ENCODE measurements around the gene VTN. TPM values are rescaled to one million over a fixed set of nuclear protein-coding genes. Genes with fewer than 3 reads are reported as not detected.

The VTN gene
- polyA plus RNA-seq, 1 donor (not counting 4 experiments of a cell fraction or from before 2014, with no cell fraction given), result not detected

DNA sequence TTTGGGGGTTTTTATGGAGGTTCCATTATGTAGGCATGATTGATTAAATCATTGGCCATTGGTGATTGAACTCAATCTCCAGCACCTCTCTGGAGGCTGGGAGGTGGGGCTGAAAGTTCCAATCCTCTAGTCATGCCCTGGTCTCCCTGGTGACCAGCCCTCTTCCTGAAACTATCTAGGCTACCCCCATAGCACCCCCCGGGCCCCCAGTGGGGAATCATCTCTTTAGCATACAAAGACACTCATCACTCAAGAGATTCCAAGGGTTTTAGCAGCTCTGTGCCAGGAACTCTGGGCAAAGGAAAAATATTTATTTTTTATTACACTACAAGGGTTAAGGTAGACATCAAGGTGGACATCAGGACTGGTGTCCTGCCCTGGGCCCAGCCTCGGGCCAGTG lies 25.3 kb upstream of the VTN start:
- no peak for TF ChIP-seq EZH2 (IDR thresholded peaks at IDR 0.05; ENCODE audit: low read length)
- TF ChIP-seq, protein P1, sequence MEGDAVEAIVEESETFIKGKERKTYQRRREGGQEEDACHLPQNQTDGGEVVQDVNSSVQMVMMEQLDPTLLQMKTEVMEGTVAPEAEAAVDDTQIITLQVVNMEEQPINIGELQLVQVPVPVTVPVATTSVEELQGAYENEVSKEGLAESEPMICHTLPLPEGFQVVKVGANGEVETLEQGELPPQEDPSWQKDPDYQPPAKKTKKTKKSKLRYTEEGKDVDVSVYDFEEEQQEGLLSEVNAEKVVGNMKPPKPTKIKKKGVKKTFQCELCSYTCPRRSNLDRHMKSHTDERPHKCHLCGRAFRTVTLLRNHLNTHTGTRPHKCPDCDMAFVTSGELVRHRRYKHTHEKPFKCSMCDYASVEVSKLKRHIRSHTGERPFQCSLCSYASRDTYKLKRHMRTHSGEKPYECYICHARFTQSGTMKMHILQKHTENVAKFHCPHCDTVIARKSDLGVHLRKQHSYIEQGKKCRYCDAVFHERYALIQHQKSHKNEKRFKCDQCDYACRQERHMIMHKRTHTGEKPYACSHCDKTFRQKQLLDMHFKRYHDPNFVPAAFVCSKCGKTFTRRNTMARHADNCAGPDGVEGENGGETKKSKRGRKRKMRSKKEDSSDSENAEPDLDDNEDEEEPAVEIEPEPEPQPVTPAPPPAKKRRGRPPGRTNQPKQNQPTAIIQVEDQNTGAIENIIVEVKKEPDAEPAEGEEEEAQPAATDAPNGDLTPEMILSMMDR (optimal IDR thresholded peaks at IDR 0.05 in 1 of 3, IDR thresholded peaks at IDR 0.05 in 1 of 3, conservative IDR thresholded peaks at IDR 0.05 in 1 of 3; ENCODE audit: extremely low read depth in 1 of 3, insufficient read depth in 2 of 3, low read length in 3 of 3), result no peak
- Histone ChIP-seq H3K36me3 (ENCODE audit: control insufficient read depth in 2 of 2, extremely low read depth in 1 of 2, insufficient read depth in 2 of 2, low read length in 2 of 2) (no peaks in the 10 kb centered on the region), H3K4me2 (ENCODE audit: control insufficient read depth, extremely low read depth, insufficient read depth, low read depth, low read length) (no peak overlapping the region), H3K9ac (ENCODE audit: control insufficient read depth, extremely low read depth, insufficient read depth, low read length) (no peak overlapping the region), H3K9me3 (ENCODE audit: control insufficient read depth, low read depth, low read length) (no peaks in the 10 kb centered on the region), H3K4me1 (ENCODE audit: control insufficient read depth, extremely low read depth, insufficient read depth, low read length) (peaks cover 10% of the 10 kb centered on the region), H3K79me2 (ENCODE audit: control insufficient read depth, insufficient read depth, low read length) (no peaks in the 10 kb centered on the region), H4K20me1 (ENCODE audit: control insufficient read depth, extremely low read depth, insufficient read depth, low read length) (no peaks in the 10 kb centered on the region), H3K27ac (ENCODE audit: control insufficient read depth, insufficient read depth, low read length) (no peak overlapping the region), H3K27me3 (ENCODE audit: control insufficient read depth, extremely low read depth, insufficient read depth, low read length) (no peaks in the 10 kb centered on the region), H3K9me1 (ENCODE audit: control insufficient read depth, extremely low read depth, insufficient read depth, low read length) (no peaks in the 10 kb centered on the region), H3K4me3 (ENCODE audit: control insufficient read depth in 2 of 3, extremely low read depth in 1 of 3, insufficient read depth in 2 of 3, low read depth in 1 of 3, low read length in 3 of 3) (no peak overlapping the region), H2AFZ (ENCODE audit: control insufficient read depth, low read length) (no peak overlapping the region)
- dilution Hi-C loops (cut with MboI; ENCODE audit: extremely low pct_ligation_motif_present, low sequenced_read_pairs), result no loop called here
- FAIRE-seq (no peak), DNase-seq (ENCODE audit: low read depth, low spot score) (no peak)

DNA sequence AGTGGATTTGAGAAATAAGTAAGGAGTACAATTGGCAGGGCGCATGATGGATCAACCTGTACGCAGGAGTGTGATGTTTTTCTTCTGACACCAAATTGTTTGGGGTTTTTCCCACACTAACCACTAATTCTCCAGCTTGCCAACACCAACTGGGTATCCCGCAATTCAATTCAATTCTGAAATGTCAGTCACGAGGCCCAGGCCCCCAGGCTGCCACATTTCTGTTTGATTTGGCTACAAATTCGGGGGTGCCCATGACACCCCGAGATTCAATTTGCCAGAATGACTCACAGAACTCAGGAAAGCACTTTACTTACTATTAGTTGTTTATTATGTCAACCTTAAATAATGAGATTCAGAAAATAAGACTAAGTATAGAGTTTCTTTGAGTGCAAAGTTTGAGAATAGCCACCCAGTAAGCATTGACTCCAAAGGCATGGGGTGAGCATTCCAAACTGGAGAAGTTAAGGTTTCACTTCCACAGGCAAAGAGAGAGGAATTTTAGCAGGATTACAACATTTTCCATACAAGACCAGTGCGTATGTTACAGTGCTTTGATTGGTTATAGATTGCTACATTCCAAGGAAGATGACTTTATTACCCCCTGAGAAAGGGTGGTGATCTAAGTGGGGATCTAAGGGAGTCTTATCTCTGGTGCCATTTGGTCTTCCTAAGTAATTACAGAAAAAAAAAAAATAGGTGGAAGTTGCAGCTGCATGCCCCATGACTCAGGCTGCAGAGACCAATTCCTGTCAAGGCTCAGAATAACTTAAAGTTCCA lies 24.4 kb upstream of the VTN start:
- Histone ChIP-seq H3K27ac (ENCODE audit: control insufficient read depth, insufficient read depth, low read length) (no peak overlapping the region), H3K4me1 (ENCODE audit: control insufficient read depth, extremely low read depth, insufficient read depth, low read length) (peaks cover 10% of the 10 kb centered on the region)
- no peak for DNase-seq (ENCODE audit: low read depth, low spot score)

More for the DNA sequence above, 24.4 kb upstream of the VTN start:
- no peak for TF ChIP-seq EZH2 (IDR thresholded peaks at IDR 0.05; ENCODE audit: low read length)
- TF ChIP-seq, protein P1 (optimal IDR thresholded peaks at IDR 0.05 in 1 of 3, IDR thresholded peaks at IDR 0.05 in 1 of 3, conservative IDR thresholded peaks at IDR 0.05 in 1 of 3; ENCODE audit: extremely low read depth in 1 of 3, insufficient read depth in 2 of 3, low read length in 3 of 3), result no peak
- Histone ChIP-seq H3K9me3 (ENCODE audit: control insufficient read depth, low read depth, low read length) (no peaks in the 10 kb centered on the region), H3K4me2 (ENCODE audit: control insufficient read depth, extremely low read depth, insufficient read depth, low read depth, low read length) (peak overlapping the region; percentile 34), H3K9ac (ENCODE audit: control insufficient read depth, extremely low read depth, insufficient read depth, low read length) (no peak overlapping the region), H4K20me1 (ENCODE audit: control insufficient read depth, extremely low read depth, insufficient read depth, low read length) (no peaks in the 10 kb centered on the region), H3K27me3 (ENCODE audit: control insufficient read depth, extremely low read depth, insufficient read depth, low read length) (no peaks in the 10 kb centered on the region), H3K9me1 (ENCODE audit: control insufficient read depth, extremely low read depth, insufficient read depth, low read length) (no peaks in the 10 kb centered on the region), H3K4me3 (ENCODE audit: control insufficient read depth in 2 of 3, extremely low read depth in 1 of 3, insufficient read depth in 2 of 3, low read depth in 1 of 3, low read length in 3 of 3) (no peak overlapping the region), H3K36me3 (ENCODE audit: control insufficient read depth in 2 of 2, extremely low read depth in 1 of 2, insufficient read depth in 2 of 2, low read length in 2 of 2) (no peaks in the 10 kb centered on the region), H2AFZ (ENCODE audit: control insufficient read depth, low read length) (no peak overlapping the region), H3K79me2 (ENCODE audit: control insufficient read depth, insufficient read depth, low read length) (no peaks in the 10 kb centered on the region)
- no peak for FAIRE-seq
- dilution Hi-C loops (cut with MboI; ENCODE audit: extremely low pct_ligation_motif_present, low sequenced_read_pairs), result no loop called here

Data from keratinocyte (primary cell).